NCI-H460 (cell line): ENCODE results near the gene KLHL4. TPM values are rescaled to one million over a fixed set of nuclear protein-coding genes. Genes with fewer than 3 reads are reported as not detected.
"Not testable (repeated sequence)": the region's sequence is repeated elsewhere in the genome, so short reads cannot be mapped to it uniquely, and the experiment has no call there.

ENCODE experiments used
- DNase-seq: peaks from one replicate; pipeline ENCODE4 v3.0.0-alpha.2; 2016; ENCODE audit warnings: low read depth; ENCODE audit errors: extremely low read depth
- total RNA-seq: library from RNA; depleted of rRNA; stranded (reverse); fragments of >200 nt; shearing (Covaris generic); gene quantifications from 2 replicates; pipeline ENCODE4 v1.2.3, GENCODE V29; 2014

KLHL4 gene
- total RNA-seq, 1 experiment from 2014 or later = 5.2 TPM

DNA sequence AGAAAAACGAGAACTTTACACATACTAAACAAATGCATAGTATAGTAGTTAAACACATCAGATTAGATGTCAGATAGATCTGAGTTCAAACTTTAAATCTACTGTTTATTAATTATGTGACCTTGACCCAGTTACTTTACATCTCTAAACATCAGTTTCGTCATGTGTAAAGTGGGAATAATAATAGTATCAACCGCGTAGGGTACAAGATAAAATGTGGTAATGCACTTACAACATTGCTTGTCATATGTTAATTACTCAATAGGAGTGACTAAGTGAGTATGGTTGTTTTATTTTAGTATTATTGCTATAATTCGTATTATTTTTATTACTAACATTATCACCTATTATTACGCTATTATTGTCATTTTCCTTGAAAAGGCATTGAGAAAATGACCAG is 144.2 kb downstream of the KLHL4 start:
- no peak for DNase-seq

DNA sequence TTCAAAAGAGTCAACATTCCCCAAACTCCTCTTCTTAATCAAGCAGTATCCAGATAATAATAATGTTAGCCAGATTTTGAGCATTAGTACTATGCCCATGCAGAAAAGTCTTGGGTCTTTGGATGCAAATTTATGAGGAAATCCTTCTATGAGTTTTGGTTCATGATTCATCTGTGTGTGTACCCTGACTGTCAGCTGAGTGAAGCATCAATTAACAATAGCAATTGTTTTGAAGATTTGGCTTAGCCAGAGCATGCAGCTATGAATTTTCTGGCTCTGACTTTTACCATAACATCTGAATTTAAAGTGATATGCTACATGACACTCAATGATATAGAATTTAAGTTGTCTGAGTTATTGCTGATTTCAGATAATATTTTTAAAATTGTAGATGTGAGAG is 145.8 kb downstream of the KLHL4 start:
- DNase-seq = no peak

DNA sequence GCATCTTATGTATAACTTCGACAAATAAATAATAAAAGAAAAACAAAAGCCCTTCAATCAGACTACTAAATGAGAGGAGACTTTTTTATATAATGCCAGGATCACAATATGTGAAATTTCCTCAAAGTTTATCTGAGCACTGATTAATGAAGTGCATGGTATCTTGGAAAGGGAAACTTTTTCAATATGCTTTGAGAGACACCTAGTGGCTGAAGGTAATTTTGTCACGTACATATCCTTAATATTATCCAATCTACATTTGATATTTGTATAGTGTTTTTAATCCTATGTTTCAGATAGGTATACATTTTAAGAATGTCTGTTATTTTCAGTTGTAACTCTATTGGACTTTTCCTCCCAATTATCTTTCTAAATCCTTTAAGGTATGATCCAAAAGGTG is 146.8 kb downstream of the KLHL4 start:
- peak; percentile 36 for DNase-seq

DNA sequence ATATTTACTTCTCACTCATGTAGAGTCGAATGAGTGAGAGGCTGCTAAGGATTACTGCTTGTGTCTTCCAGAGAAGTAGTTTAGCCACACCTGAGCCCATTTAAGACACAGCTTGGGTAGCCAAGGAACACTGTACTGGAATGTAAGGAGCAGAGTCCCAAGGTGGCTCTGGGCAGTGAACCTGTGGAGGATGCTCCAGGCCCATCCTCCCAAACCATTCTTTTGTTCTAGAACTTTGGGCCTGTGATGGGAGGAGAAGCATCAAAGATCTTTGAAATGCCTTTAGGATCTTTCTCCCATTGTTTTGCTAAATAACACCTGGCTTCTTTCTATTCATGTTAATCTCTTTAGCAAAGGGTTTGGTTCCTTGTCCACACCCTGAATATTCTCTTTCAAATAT is 162.2 kb downstream of the KLHL4 start:
- no peak for DNase-seq

DNA sequence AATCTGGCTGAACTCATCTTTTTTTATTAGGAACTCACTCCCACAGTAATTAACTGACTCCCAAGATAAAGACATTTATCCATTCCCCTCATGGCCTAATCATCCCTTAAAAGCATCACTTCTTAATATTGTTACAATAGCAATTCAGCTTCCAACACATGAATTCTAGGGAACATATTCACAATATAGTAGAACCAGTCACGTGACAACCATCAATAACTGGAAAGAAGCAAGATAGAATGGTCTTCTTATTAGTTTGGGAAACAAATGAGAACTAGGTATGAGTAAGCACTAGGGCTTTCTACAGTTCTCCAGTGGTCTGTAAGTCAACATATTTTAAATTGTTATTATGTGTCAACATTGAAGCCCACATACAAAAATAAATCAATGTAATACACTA is 170.1 kb downstream of the KLHL4 start:
- DNase-seq = no peak

DNA sequence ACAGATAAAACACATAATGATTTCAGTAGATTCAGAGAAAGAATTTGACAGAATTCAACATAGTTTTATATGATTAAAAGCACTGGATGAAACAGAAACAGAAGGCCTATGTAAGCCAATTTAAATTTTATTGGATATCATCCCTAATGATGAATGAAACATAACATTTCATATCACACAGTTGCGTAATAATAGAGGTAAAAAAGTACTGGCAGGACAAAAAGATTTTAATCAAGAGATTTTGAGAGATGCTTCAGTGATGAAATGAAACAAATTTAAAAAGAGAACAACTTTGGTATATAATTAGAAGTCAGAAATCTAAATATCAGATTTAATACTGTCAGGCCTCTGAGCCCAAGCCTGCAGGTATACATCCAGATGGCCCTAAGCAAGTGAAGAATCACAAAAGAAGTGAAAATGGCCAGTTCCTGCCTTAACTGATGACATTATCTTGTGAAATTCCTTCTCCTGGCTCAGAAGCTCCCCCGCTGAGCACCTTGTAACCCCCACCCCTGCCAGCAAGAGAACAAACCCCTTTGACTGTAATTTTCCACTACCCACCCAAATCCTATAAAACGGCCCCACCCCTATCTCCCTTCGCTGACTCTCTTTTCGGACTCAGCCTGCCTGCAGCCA is 170.6 kb downstream of the KLHL4 start:
- DNase-seq = not testable (repeated sequence)

DNA sequence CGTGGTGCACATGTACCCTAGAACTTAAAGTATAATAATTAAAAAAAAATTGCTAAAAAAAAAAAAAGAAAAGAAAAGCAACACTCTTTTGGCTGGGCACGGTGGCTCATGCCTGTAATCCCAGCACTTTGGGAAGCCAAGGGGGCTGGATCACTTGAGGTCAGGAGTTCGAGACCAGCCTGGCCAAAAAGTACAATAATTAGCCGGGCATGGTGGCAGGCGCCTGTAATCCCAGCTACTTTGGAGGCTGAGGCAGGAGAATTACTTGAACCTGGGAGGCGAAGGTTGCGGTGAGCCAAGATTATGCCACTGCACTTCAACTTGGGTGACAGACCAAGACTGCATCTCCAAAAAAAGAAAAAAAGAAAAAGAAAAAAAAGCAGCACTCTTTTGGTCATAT is 171.6 kb downstream of the KLHL4 start:
- not testable (repeated sequence) for DNase-seq

DNA sequence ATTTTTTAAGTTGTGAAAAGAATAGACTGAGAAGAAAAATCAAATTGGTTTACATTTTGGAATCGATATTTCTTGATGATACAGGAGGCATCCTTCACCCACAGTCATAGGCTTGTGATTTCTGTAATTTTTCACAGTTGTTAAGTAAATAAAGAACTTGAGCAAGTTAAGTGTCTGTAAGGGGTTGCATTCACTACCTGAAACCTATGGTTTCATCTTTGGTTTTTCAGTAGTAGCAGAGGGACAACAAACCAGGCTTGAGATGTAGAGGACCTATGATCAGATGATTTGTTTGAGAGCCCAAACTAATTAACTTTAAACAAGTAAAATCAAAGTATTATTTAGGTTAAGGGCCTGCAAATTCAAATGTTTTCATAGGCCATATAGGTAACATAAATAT is 175.6 kb downstream of the KLHL4 start:
- no peak for DNase-seq

DNA sequence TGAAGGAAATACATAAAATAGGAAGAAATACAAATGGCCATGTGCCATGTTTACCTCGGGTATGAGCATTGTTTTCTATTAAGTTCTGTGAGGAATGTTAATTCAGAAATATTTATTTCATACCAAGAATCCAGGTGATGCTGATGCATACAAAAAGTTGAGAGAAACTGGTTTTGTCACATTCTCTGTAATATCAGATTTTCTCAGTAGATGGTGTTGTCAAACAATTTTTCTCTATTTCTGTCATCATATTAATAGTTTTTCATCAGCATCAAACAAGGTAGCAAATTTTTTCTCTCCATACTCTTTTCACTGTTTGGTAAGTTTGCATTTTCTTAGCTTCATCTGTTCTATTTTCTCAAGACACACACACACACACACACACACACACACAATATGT is 179.8 kb downstream of the KLHL4 start:
- no peak for DNase-seq

DNA sequence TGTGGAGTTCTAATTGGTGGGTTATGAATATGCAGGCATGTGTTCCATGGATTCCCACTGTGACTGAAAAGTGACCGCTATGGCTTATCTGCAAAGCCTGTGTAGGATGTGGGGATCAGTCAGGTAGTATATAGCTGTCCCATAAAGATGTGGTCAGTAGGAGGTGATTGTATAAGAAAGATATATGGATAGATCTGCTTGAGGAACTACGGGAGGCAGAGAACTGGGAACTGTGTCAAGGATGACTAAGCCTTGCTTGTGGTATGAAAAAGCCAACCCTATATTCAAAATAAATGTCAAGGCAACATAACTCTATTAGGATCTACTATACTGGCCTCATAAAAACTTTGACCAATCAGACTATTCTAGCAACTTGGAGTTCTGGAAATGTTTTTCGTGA is 185.2 kb downstream of the KLHL4 start:
- DNase-seq = no peak

DNA sequence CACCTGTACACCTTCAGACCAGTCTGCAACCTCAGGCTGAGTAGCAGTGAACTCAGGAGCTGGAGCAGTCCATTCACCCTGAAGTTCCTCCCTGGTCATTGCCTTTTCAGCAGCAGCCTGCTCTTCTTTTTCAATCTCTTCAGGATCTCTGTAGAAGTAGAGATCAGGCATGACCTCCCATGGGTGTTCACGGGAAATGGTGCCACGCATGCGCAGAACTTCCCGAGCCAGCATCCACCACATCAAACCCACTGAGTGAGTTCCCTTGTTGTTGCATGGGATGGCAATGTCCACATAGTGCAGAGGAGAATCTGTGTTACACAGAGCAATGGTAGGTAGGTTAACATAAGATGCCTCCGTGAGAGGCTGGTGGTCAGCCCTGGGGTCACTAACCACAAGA is 185.9 kb downstream of the KLHL4 start:
- not testable (repeated sequence) for DNase-seq

DNA sequence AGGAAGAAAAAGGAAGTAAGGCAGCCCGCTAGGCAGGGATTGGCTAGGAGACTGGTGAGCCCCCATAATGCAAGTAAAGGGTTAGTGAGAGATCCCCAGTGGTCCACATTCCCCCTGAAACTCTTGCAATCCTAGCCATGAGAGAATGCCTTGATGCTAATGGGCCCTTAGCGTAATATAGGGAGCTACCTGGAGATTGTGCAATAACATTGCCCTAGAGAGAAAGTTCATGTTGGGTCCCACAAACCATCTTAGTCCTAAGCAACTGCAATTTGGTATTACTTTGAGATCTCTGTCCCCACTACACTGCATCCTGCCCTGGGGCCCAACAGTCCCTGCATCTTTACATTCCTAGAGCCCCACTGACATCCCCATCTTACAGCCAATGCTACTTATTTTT is 188.5 kb downstream of the KLHL4 start:
- no peak for DNase-seq

DNA sequence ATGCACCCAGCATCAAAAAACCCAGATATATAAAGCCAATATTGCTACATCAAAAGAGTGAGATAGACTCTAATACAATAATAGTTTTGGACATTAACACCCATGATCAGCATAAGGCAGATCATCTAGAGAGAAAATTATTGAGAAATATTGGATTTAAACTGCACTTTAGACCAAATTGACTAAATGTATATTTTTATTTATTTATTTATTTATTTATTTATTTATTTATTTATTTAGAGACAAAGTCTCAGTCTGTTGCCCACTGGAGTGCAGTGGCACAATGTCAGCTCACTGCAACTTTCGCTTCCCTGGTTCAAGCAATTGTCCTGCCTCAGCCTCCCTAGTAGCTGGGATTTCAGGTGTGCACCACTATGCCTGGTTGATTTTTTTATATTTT is 193.0 kb downstream of the KLHL4 start:
- DNase-seq = no peak
